UCSD-AML1 (cell line): ENCODE results near the gene KMT2C.
"Not testable (repeated sequence)": the region's sequence is repeated elsewhere in the genome, so short reads cannot be mapped to it uniquely, and the experiment has no call there.

ENCODE experiments used
- DNase-seq: peaks from one replicate; lab custom pipeline; 2025; ENCODE audit not compliant: unreplicated experiment; lab: John Stamatoyannopoulos, UW

The KMT2C gene

DNA sequence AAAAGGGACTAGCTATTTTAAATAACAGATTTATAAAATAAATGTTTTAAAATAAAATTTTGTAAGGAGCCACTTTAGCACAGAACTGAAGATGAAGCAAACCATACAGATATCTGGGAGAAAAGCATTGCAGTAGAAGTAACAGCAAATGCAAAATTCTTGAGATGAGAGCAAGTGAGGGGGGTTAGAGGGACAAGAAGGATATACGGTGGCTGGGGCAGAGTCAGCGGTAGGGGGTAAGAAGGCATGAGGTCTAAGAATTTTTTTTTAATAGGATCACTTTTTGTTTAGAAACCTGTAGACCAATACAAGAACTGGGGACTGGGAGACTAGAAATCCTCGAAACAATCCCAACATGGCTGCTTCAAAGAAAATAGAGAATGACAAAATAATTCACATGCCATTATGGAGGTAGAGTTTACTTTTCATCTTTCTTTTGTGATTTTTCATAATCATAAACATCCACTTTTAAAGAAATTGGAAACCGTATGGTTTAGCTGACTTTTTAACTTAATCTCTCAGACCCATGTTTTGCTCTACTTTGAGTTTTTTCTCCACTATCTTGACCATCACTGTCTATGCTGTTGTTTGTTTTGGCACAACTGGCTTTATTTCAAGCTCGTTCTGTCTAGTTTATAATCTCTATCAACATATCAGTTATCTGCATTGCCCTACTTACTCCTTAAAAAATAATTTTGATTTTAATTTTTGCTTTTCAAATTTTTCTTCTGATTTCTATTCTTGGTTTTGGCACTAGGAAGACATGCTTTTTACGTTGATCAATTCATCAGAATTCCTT lies 73.5 kb downstream of the KMT2C start:
- no peak for DNase-seq

- no peak for DNase-seq
Observed at GRCh38 chr7:152355474-152356057, 80.2 kb downstream of the KMT2C start.

DNA sequence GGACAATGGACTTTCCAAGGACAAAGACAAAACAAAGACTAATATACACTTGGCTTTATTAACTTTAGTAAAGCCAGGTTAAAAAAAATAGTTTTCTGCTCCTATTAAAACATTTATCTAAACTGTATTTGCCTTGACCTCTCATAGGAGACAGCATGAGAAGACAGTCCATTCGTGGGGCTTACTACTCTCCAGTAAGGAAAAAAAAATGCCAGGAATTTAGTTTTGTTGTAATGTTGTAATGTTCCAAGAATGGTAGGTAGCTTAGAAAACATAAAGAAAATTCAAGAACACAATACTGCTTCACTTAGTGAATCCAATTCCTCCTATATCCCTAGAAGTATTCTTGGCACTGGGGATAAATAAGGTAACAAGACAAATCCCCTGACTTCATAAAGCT lies 81.7 kb downstream of the KMT2C start:
- no peak for DNase-seq

DNA sequence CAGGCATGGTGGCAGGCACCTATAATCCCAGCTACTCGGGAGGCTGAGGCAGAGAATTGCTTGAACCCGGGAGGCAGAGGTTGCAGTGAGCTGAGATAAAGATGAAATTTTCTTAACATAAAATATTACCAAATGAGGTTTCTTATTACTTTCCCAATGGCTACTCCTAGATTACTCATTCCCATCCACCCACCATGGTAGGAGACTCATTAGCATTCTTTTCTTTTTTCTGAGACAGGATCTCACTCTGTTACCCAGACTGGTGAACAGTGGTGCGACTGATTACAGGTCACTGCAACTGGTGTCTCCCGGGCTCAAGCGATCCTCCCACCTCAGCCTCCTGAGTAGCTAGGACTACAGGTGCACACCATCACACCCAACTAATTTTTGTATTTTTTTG lies 82.5 kb downstream of the KMT2C start:
- not testable (repeated sequence) for DNase-seq

DNA sequence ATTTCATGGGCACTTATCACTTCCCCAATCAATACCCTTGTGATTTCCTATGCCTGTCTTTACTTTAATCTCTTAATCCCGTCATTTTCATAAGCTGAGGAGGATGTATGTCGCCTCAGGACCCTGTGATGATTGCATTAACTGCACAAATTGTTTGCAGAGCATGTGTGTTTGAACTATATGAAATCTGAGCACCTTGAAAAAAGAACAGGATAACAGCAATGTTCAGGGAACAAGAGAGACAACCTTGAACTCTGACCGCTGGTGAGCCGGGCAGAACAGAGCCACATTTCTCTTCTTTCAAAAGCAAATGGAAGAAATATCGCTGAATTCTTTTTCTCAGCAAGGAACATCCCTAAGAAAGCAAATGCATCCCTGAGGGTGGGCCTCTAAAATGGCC lies 84.1 kb downstream of the KMT2C start:
- not testable (repeated sequence) for DNase-seq

DNA sequence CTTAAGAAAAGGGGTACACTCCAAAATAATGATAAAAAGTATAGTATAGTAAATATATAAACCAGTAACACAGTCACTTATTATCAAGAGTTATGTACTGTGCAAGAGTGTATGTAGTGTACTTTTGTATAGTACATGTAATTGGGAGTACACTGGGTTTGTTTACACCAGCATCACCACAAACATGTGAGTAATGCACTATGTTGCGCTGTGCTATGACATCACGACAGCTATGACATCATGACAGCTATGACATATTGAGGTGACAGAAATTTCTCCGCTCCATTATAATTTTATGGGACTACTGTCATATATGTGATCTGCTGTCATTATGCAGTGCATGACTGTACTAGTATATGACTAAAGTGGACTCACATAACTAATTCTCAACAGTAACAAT lies 84.6 kb downstream of the KMT2C start:
- no peak for DNase-seq

GRCh38 chr7:152347888-152348287 lies 87.9 kb downstream of the KMT2C start:
- no peak for DNase-seq

GRCh38 chr7:152344253-152344652 lies 91.5 kb downstream of the KMT2C start:
- DNase-seq, result no peak

- DNase-seq, result no peak
Observed at GRCh38 chr7:152342796-152343195, 93.0 kb downstream of the KMT2C start.

GRCh38 chr7:152341914-152342236 lies 93.9 kb downstream of the KMT2C start:
- no peak for DNase-seq

DNA sequence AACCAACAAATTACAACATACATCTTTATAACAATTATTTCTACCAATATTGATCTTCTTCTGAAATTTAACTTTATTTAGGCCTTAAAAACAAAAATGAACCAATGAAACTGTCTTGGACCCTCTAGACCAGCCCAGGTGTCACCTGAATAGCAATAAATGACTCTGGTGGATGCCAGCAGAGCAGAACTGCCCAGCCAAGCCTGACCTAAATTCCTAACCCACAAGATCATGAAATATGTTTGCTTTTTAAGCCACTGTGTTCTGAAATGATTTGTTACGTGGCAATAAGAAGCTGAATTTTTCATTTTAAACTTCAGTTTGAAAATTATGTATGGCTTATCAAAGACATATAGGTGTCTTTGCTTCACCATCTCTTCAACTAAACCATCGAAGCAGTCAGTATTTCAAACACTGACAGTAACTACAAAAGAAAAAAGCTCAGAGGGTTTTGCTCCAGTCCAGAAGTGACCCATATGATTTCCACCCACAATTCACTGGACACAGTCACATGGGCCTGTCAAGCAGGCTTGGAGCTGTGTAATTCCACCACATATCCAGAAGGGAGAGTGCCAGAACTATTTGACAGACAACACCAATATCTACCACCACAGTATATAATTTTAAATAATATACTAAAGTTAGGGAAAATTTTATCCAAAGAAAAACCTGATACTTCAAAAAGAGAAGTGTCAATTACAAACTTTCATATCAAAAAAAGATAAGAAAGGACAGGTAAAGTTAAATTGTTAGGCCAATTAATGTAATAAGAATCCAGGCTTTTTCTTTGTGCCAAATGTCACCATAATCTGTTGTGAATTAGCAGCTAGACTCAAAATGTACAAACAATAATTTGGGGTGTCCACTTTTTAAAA lies 94.5 kb downstream of the KMT2C start:
- no peak for DNase-seq

DNA sequence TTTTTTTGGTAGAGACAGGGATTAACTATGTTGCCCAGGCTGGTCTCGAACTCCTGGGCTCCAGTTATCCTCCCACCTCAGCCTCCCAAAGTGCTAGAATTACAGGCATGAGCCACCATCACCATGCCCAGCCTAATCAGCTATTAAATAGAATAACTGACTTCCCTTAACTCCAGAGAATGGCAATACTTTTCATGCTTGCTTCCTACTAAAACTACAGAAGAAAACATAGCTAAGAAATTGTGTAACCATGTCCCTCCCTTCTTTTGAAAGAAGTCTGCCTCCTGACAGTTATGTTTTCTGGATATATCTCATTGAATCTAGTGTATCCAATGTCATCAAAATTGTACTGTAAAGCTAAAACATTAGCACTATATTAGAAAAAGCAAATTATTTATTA lies 95.6 kb downstream of the KMT2C start:
- DNase-seq, result no peak

GRCh38 chr7:152338561-152338960 lies 97.2 kb downstream of the KMT2C start:
- no peak for DNase-seq

DNA sequence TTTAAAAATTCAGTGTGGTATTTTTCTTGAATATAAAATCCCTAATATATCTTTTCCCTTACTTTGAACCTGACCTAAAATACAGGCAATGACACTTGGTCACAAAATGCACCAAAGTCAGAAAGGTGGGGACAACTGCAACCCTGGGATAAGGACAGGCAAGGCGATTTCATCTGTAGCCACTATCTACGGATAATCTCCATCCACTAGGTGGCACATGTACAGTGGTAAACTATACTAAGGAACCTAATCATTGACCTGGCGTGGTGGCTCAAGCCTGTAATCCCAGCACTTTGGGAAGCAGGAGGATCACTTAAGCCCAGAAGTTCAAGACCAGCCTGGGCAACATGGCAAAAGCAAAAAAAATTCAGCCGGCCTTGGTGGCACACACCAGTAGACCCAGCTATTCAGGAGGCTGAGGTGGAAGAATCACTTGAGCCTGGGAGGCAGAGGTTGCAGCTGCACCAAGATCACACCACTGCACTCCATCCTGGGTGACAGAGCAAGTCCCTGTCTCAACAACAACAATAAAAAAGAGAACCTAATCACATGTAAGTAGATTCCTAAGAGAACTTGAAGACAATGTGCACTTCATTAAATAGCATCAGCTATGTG lies 98.9 kb downstream of the KMT2C start:
- DNase-seq, result peak; percentile 11

GRCh38 chr7:152335900-152336571 lies 99.8 kb downstream of the KMT2C start:
- DNase-seq, result no peak

DNA sequence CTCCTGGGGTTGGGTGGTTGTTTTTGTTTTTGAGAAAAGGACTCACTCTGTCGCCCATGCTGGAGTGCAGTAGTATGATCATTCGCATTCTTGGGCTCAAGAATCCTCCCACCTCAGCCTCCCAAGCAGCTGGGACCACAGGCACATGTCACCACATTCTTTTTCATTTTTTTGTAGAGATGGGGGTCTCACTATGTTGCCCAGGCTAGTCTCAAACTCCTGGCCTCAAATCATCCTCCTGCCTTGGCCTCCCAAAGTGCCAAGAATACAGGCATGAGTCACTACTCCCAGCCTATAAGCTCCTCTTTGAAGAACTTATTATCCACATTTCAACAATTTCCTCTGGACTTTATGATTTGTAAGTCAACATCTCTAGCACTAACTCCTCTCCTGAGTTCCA lies 102.7 kb downstream of the KMT2C start:
- no peak for DNase-seq

DNA sequence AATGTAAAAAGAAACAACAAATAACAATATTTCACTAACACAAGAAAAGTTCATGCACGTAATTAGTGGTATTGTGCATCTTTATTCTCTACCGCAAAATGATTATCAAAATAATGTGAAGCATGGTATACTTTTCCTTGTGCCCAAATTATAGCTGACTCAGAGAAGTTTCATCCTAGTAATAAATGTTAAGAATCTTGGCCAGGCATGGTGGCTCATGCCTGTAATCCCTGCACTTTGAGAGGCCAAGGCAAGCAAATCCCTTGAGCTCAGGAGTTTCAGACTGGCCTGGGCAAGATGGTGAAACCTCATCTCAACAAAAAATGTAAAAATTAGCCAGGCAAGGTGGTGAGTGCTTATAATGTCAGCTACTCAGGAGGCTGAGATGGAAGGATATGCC lies 105.0 kb downstream of the KMT2C start:
- DNase-seq, result no peak

DNA sequence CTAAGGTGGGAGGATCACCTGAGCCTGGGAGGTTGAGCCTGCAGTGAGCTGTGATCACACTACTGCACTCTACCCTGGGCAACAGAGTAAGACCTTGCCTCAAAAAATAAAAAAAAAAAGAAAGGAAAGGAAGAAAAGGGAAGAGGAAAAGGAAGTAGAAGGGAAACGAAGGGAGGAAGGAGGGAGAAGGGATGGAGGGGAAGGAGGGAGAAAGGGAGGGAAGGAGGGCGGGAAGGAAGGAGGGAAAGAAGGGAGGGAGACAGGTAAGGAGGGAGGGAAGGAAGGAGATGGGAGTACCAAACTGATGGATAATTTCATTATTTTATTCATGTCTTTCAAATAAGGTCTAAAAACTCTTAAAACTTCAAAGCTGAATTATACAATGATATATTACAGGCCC lies 106.3 kb downstream of the KMT2C start:
- DNase-seq, result no peak

DNA sequence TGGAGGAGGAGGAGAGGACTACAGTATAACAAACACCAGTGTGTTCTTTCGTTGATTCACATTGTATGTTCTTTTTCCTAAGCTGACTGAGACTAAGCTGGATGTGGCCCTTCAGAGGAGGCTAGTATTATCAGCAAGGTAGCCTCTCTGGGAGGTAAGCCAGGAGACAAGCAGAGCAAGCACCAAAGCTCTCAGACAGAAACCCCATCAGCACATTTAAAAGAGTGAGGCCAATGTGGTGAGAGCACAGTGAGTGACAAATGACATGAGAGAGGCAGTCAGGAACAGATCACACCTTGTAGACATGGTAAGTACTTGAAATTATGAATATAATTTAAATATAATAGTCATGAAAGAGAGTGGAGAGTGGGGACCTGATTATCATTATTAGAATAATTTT lies 107.6 kb downstream of the KMT2C start:
- no peak for DNase-seq

DNA sequence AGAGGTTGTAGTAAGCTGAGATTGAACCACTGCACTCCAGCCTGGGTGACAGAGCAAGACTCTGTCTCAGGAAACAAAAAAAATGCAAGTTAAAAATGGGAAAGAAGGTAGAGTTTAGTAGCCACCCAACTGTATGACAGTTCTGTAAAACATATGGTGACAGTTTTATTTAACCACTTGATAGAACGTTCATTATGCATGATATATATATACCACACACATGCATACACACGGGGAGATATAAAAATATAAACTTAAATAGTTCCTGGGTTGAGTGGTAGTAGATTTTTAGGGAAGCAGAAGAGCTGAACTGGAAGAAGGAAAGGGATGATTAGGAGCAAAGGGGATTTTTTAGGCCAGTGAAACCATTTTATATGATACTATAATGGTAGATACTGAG lies 120.0 kb downstream of the KMT2C start:
- no peak for DNase-seq
